ENCODE measurements around the gene MICU1.

GRCh38 chr10:72367301-72367960 lies 258.4 kb downstream of the MICU1 start:
- TF ChIP-seq CEBPB (IDR thresholded peaks at IDR 0.05) (no peak), EP300 (IDR thresholded peaks at IDR 0.05; ENCODE audit: borderline replicate concordance) (no peak), CREB1 (IDR thresholded peaks at IDR 0.05; ENCODE audit: low read depth) (no peak), MAX (IDR thresholded peaks at IDR 0.05) (no peak), ZBTB7A (IDR thresholded peaks at IDR 0.05; ENCODE audit: low read depth) (no peak), NFIC (IDR thresholded peaks at IDR 0.05) (no peak)

Measured in Ishikawa (cell line).